ENCODE measurements around the gene TIPARP. TPM values are rescaled to one million over a fixed set of nuclear protein-coding genes. Genes with fewer than 3 reads are reported as not detected.
A peak's percentile ranks its signal among the peaks of the same experiment; 100 is the strongest.

The TIPARP gene
- total and polyA plus RNA-seq, 2 experiments from 2014 or later: 4.5 to 6.9 TPM

DNA sequence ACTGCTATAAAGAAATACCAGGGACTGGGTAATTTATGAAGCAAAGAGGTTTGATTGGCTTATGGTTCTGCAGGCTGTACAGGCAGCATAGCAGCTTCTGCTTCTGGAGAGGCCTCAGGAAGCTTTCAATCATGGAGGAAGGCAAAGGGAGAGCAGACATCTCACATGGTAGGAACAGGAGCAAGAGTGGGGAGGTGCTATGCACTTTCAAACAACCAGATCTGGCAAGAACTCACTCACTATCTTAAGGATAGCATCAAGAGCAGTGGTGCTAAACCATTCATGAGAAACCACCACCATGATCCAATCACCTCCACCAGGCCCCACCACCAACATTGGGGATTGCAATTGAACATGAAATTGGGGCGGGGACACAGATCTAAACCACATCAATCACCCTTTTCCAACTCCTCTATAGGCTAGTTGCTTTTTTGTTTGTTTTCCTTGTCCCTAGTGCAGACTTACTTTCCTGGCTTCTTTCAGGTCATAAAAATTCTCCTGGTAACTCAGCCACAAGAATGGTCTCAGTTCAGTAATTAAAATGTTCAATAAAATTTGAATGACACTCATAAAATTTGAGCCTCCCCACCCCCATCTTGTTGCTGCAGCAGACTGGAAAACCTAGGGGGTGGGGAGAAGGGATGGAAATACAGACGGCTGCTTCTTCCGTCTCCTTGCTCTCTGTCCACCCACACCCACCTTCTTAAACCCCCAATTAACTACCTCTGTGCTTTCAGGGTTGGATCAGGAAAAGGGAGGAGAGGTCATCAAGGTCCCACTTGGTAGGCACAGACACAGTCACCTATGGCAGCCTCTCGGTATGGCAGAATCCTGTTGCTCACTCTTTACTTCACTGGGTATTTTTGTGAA lies 16.3 kb upstream of the TIPARP start:
- Mint-ChIP-seq H3K4me3 (no peak overlapping the region), H3K27me3 (ENCODE audit: insufficient read depth, low read depth, poor library complexity) (peaks cover 3% of the 10 kb centered on the region), H3K4me1 (no peaks in the 10 kb centered on the region), H3K36me3 (ENCODE audit: low read depth) (no peaks in the 10 kb centered on the region), H3K9me3 (no peaks in the 10 kb centered on the region), H3K27ac (no peak overlapping the region)
- H3K4me1 ChIP-seq (ENCODE audit: insufficient read depth): no peaks in the 10 kb centered on the region
- no peak overlapping the region for H3K4me2 ChIP-seq
- no peak overlapping the region for H3K27ac ChIP-seq (ENCODE audit: low read depth)
- H3K9me2 ChIP-seq (ENCODE audit: insufficient read depth): no peaks in the 10 kb centered on the region
- ATAC-seq (no peak), DNase-seq (ENCODE audit: low spot score) (no peak)
- H3K79me2 ChIP-seq (replicated peaks; ENCODE audit: insufficient read depth): no peaks in the 10 kb centered on the region
- peak overlapping the region; percentile 32; the same call in 1 of the 2 replicates for H2AFZ ChIP-seq
- TF ChIP-seq NANOG (IDR thresholded peaks at IDR 0.05; ENCODE audit: borderline replicate concordance) (no peak), CREB1 (CRISPR knock-in tag; IDR thresholded peaks at IDR 0.05; ENCODE audit: low read depth) (no peak), EZH2 (IDR thresholded peaks at IDR 0.05; ENCODE audit: low read depth, unreplicated experiment) (no peak)
- TF ChIP-seq, protein P1, sequence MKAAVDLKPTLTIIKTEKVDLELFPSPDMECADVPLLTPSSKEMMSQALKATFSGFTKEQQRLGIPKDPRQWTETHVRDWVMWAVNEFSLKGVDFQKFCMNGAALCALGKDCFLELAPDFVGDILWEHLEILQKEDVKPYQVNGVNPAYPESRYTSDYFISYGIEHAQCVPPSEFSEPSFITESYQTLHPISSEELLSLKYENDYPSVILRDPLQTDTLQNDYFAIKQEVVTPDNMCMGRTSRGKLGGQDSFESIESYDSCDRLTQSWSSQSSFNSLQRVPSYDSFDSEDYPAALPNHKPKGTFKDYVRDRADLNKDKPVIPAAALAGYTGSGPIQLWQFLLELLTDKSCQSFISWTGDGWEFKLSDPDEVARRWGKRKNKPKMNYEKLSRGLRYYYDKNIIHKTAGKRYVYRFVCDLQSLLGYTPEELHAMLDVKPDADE (IDR thresholded peaks at IDR 0.05): no peak
- no peaks in the 10 kb centered on the region for H4K20me1 ChIP-seq (replicated peaks; ENCODE audit: insufficient read depth)
- H3K36me3 ChIP-seq (ENCODE audit: insufficient read depth): no peaks in the 10 kb centered on the region
- no peaks in the 10 kb centered on the region for H3K27me3 ChIP-seq (ENCODE audit: insufficient read depth)
- no peak overlapping the region for H3K4me3 ChIP-seq
- H3F3A ChIP-seq (replicated peaks; ENCODE audit: low read depth): no peaks in the 10 kb centered on the region

DNA sequence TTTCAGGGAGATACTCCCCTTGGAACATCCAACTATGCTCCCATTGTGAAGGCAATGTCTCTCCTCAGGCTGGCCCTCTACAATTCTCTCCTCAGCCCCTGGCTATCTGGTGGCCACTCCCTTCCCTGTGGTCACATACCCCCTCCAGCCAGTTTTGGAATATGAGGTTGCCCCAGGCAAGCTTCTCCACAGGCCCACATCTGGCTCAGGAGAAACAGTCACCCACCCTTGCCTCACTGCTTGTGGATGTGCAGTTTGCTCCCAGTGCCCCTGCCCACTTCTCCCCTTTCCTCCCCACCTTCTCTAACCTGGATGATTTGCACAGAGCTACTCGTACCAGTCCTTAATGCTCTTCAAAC lies 15.7 kb upstream of the TIPARP start:
- Mint-ChIP-seq H3K36me3 (ENCODE audit: low read depth) (no peaks in the 10 kb centered on the region), H3K4me1 (no peaks in the 10 kb centered on the region), H3K27ac (no peak overlapping the region), H3K27me3 (ENCODE audit: insufficient read depth, low read depth, poor library complexity) (peaks cover 3% of the 10 kb centered on the region), H3K9me3 (no peaks in the 10 kb centered on the region), H3K4me3 (no peak overlapping the region)
- Histone ChIP-seq H3K79me2 (replicated peaks; ENCODE audit: insufficient read depth) (no peaks in the 10 kb centered on the region), H3K4me2 (no peak overlapping the region), H3F3A (replicated peaks; ENCODE audit: low read depth) (no peaks in the 10 kb centered on the region), H3K4me1 (ENCODE audit: insufficient read depth) (no peaks in the 10 kb centered on the region), H2AFZ (no peak overlapping the region), H3K36me3 (ENCODE audit: insufficient read depth) (no peaks in the 10 kb centered on the region), H3K9me2 (ENCODE audit: insufficient read depth) (no peaks in the 10 kb centered on the region), H3K27me3 (ENCODE audit: insufficient read depth) (no peaks in the 10 kb centered on the region), H3K27ac (ENCODE audit: low read depth) (no peak overlapping the region), H4K20me1 (replicated peaks; ENCODE audit: insufficient read depth) (no peaks in the 10 kb centered on the region), H3K4me3 (no peak overlapping the region)
- DNase-seq (ENCODE audit: low spot score): no peak
- ATAC-seq: no peak
- no peak for TF ChIP-seq EZH2 (IDR thresholded peaks at IDR 0.05; ENCODE audit: low read depth, unreplicated experiment)
- no peak for TF ChIP-seq POLR2AphosphoS5 (IDR thresholded peaks at IDR 0.05; ENCODE audit: low read depth)
- TF ChIP-seq EZH2phosphoT487 (IDR thresholded peaks at IDR 0.05; ENCODE audit: unreplicated experiment): no peak
- TF ChIP-seq, protein P2, sequence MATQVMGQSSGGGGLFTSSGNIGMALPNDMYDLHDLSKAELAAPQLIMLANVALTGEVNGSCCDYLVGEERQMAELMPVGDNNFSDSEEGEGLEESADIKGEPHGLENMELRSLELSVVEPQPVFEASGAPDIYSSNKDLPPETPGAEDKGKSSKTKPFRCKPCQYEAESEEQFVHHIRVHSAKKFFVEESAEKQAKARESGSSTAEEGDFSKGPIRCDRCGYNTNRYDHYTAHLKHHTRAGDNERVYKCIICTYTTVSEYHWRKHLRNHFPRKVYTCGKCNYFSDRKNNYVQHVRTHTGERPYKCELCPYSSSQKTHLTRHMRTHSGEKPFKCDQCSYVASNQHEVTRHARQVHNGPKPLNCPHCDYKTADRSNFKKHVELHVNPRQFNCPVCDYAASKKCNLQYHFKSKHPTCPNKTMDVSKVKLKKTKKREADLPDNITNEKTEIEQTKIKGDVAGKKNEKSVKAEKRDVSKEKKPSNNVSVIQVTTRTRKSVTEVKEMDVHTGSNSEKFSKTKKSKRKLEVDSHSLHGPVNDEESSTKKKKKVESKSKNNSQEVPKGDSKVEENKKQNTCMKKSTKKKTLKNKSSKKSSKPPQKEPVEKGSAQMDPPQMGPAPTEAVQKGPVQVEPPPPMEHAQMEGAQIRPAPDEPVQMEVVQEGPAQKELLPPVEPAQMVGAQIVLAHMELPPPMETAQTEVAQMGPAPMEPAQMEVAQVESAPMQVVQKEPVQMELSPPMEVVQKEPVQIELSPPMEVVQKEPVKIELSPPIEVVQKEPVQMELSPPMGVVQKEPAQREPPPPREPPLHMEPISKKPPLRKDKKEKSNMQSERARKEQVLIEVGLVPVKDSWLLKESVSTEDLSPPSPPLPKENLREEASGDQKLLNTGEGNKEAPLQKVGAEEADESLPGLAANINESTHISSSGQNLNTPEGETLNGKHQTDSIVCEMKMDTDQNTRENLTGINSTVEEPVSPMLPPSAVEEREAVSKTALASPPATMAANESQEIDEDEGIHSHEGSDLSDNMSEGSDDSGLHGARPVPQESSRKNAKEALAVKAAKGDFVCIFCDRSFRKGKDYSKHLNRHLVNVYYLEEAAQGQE (IDR thresholded peaks at IDR 0.05; ENCODE audit: unreplicated experiment): no peak
- TF ChIP-seq, protein P3, sequence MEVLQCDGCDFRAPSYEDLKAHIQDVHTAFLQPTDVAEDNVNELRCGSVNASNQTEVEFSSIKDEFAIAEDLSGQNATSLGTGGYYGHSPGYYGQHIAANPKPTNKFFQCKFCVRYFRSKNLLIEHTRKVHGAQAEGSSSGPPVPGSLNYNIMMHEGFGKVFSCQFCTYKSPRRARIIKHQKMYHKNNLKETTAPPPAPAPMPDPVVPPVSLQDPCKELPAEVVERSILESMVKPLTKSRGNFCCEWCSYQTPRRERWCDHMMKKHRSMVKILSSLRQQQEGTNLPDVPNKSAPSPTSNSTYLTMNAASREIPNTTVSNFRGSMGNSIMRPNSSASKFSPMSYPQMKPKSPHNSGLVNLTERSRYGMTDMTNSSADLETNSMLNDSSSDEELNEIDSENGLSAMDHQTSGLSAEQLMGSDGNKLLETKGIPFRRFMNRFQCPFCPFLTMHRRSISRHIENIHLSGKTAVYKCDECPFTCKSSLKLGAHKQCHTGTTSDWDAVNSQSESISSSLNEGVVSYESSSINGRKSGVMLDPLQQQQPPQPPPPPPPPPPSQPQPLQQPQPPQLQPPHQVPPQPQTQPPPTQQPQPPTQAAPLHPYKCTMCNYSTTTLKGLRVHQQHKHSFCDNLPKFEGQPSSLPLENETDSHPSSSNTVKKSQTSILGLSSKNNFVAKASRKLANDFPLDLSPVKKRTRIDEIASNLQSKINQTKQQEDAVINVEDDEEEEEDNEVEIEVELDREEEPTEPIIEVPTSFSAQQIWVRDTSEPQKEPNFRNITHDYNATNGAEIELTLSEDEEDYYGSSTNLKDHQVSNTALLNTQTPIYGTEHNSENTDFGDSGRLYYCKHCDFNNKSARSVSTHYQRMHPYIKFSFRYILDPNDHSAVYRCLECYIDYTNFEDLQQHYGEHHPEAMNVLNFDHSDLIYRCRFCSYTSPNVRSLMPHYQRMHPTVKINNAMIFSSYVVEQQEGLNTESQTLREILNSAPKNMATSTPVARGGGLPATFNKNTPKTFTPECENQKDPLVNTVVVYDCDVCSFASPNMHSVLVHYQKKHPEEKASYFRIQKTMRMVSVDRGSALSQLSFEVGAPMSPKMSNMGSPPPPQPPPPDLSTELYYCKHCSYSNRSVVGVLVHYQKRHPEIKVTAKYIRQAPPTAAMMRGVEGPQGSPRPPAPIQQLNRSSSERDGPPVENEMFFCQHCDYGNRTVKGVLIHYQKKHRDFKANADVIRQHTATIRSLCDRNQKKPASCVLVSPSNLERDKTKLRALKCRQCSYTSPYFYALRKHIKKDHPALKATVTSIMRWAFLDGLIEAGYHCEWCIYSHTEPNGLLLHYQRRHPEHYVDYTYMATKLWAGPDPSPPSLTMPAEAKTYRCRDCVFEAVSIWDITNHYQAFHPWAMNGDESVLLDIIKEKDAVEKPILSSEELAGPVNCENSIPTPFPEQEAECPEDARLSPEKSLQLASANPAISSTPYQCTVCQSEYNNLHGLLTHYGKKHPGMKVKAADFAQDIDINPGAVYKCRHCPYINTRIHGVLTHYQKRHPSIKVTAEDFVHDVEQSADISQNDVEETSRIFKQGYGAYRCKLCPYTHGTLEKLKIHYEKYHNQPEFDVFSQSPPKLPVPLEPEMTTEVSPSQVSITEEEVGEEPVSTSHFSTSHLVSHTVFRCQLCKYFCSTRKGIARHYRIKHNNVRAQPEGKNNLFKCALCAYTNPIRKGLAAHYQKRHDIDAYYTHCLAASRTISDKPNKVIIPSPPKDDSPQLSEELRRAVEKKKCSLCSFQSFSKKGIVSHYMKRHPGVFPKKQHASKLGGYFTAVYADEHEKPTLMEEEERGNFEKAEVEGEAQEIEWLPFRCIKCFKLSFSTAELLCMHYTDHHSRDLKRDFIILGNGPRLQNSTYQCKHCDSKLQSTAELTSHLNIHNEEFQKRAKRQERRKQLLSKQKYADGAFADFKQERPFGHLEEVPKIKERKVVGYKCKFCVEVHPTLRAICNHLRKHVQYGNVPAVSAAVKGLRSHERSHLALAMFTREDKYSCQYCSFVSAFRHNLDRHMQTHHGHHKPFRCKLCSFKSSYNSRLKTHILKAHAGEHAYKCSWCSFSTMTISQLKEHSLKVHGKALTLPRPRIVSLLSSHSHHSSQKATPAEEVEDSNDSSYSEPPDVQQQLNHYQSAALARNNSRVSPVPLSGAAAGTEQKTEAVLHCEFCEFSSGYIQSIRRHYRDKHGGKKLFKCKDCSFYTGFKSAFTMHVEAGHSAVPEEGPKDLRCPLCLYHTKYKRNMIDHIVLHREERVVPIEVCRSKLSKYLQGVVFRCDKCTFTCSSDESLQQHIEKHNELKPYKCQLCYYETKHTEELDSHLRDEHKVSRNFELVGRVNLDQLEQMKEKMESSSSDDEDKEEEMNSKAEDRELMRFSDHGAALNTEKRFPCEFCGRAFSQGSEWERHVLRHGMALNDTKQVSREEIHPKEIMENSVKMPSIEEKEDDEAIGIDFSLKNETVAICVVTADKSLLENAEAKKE (CRISPR knock-in tag; IDR thresholded peaks at IDR 0.05): no peak
- TF ChIP-seq, protein P1 (IDR thresholded peaks at IDR 0.05): no peak
- TF ChIP-seq CREB1 (CRISPR knock-in tag; IDR thresholded peaks at IDR 0.05; ENCODE audit: low read depth): no peak

Data from GM23338 (cell line).